ENCODE measurements around the gene MAP3K2. TPM values are rescaled to one million over a fixed set of nuclear protein-coding genes. Genes with fewer than 3 reads are reported as not detected.

Gene MAP3K2
- total and polyA plus RNA-seq, 4 donors, result 5.9 to 46.2 (median 17.0) TPM

GRCh38 chr2:127394492-127394891, 6.7 kb upstream of the MAP3K2 start (continued):
- TF ChIP-seq ATF3 (IDR thresholded peaks at IDR 0.05) (no peak), SP1 (IDR thresholded peaks at IDR 0.05) (no peak)

GRCh38 chr2:127392828-127393578, 5.2 kb upstream of the MAP3K2 start:
- Histone ChIP-seq H3K4me1 (ENCODE audit: control insufficient read depth in 4 of 4, insufficient read depth in 4 of 4, low read length in 3 of 4) (peaks cover 0 to 13% (median under 1%) of the 10 kb centered on the region in 4 donors), H3K4me3 (ENCODE audit: low read depth in 1 of 3, low read length in 3 of 3) (no peak overlapping the region), H3K9me3 (ENCODE audit: control insufficient read depth in 4 of 4, low read length in 3 of 4) (no peaks in the 10 kb centered on the region), H3K27ac (ENCODE audit: low read depth in 1 of 2, low read length in 2 of 2) (no peak overlapping the region), H3K36me3 (ENCODE audit: control insufficient read depth in 4 of 4, insufficient read depth in 3 of 4, low read depth in 1 of 4, low read length in 3 of 4) (peaks cover 0 to 3% (median 0%) of the 10 kb centered on the region in 4 donors), H3K27me3 (ENCODE audit: control insufficient read depth in 4 of 4, insufficient read depth in 4 of 4, low read length in 3 of 4) (no peaks in the 10 kb centered on the region), H3K9ac (ENCODE audit: low read depth in 1 of 2, low read length in 2 of 2) (no peak overlapping the region)
- 98% methylated on average over 1 of the region's 1 CpG for WGBS
- DNase-seq (ENCODE audit: low spot score), result no peak
- TF ChIP-seq RAD21 (IDR thresholded peaks at IDR 0.05) (no peak), CTCF (IDR thresholded peaks at IDR 0.05; ENCODE audit: low read depth, low read length, missing input control) (no peak), MAX (IDR thresholded peaks at IDR 0.05) (no peak), FOXA2 (IDR thresholded peaks at IDR 0.05) (no peak), FOXA1 (IDR thresholded peaks at IDR 0.05) (no peak), HNF4G (IDR thresholded peaks at IDR 0.05) (no peak), YY1 (IDR thresholded peaks at IDR 0.05) (no peak), TAF1 (conservative IDR thresholded peaks at IDR 0.05) (no peak), ATF3 (IDR thresholded peaks at IDR 0.05) (no peak), EGR1 (IDR thresholded peaks at IDR 0.05; ENCODE audit: low read depth in 2 of 2) (no peak), ZBTB33 (IDR thresholded peaks at IDR 0.05) (no peak), NR2F2 (IDR thresholded peaks at IDR 0.05) (no peak), SP1 (IDR thresholded peaks at IDR 0.05) (no peak), HNF4A (conservative IDR thresholded peaks at IDR 0.05) (no peak), GABPA (IDR thresholded peaks at IDR 0.05 in 1 of 2, conservative IDR thresholded peaks at IDR 0.05 in 1 of 2) (no peak), REST (IDR thresholded peaks at IDR 0.05) (no peak), JUND (IDR thresholded peaks at IDR 0.05) (no peak)

All from liver (tissue), 9 donors.